22Rv1 (cell line): ENCODE results near the gene SLIT3.

Source experiments
- CTCF ChIP-seq: fragments of 450-650 bp; IDR thresholded peaks from 2 replicates; pipeline ENCODE4 v1.5.1; 2017; ENCODE audit warnings: mild to moderate bottlenecking
- ZFX ChIP-seq: fragments of 450-650 bp; IDR thresholded peaks from 2 replicates; pipeline ENCODE4 v1.6.1; 2017; ENCODE audit warnings: antibody characterized with exemption, borderline replicate concordance

DNA sequence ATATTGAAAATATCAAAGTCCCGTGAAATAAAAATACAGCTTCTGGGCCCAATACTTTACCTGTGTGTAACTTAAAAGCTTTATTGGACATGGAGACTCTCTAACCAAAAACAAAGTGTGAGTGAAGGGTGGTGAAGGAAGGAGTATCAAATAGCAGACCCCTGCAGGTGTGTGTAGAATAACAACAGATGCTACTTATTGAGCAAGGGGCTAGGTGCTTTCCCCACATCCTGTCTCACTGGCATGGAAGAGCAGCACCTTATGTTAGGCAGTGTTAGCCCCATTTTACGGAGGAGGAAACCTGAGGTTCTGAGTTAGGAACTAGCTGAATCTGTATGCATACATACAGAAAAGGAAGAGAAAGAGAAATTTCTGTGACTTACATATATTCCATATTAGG, 21.8 kb downstream of the SLIT3 start:
- TF ChIP-seq CTCF = no peak
- TF ChIP-seq ZFX = no peak
